Activated T-cell treated with anti-CD3 and anti-CD28 coated beads, Interleukin-2, amount 50 U/mL, for 72 hours (primary cell): ENCODE results near the gene GRB10. TPM values are rescaled to one million over a fixed set of nuclear protein-coding genes. Genes with fewer than 3 reads are reported as not detected.

Source experiments
- ATAC-seq, 2 donors: fragments of 150-1000 bp; cut with Tn5 transposase; replicated peaks in 1 of 2; 2 replicates each; pipeline ENCODE4 v1.10.0; 2021; ENCODE audit warnings: moderate library complexity in 2 of 2, mild to moderate bottlenecking in 1 of 2
- DNase-seq, 2 donors: peaks; one replicate each; pipeline ENCODE4 v3.0.0; 2021 to 2022; ENCODE audit warnings: mixed read lengths in 1 of 2
- H3K27ac Mint-ChIP-seq: one replicate; pipeline ENCODE4 v1.8.0; 2022; ENCODE audit warnings: mild to moderate bottlenecking, moderate library complexity, mixed read lengths
- H3K27me3 Mint-ChIP-seq: one replicate; pipeline ENCODE4 v1.8.0; 2022; ENCODE audit warnings: low read depth, mixed read lengths
- H3K36me3 Mint-ChIP-seq, 2 donors: one replicate each; pipeline ENCODE4 v1.8.0; 2022; ENCODE audit warnings: mixed read lengths in 2 of 2, mild to moderate bottlenecking in 1 of 2; ENCODE audit not compliant: insufficient read depth in 2 of 2
- H3K4me1 Mint-ChIP-seq: one replicate; pipeline ENCODE4 v1.8.0; 2022; ENCODE audit warnings: low read depth, mixed read lengths
- H3K4me3 Mint-ChIP-seq, 2 donors: one replicate each; pipeline ENCODE4 v1.8.0; 2022; ENCODE audit warnings: mild to moderate bottlenecking in 2 of 2, mixed read lengths in 2 of 2, moderate library complexity in 2 of 2
- H3K9me3 Mint-ChIP-seq, 2 donors: one replicate each; pipeline ENCODE4 v1.8.0; 2022; ENCODE audit warnings: mixed read lengths in 2 of 2
- total RNA-seq, 2 donors: library from RNA; stranded (reverse); gene quantifications; one replicate each; pipeline ENCODE4 v1.2.3, GENCODE V29; 2022

The GRB10 gene
- total RNA-seq, 2 donors from 2014 or later: 18.4 to 21.0 TPM

- Mint-ChIP-seq H3K36me3 (no peaks in the 10 kb centered on the region), H3K4me1 (peaks cover 11% of the 10 kb centered on the region), H3K27me3 (peaks cover 49% of the 10 kb centered on the region), H3K9me3 (peaks cover 2% of the 10 kb centered on the region in 2 donors), H3K4me3 (no peak overlapping the region), H3K27ac (no peak overlapping the region)
- DNase-seq (no peak), ATAC-seq (no peak)
Measured at GRCh38 chr7:50795253-50795652, 12.6 kb upstream of the GRB10 start.

- no peak for ATAC-seq
- no peak overlapping the region for H3K27ac Mint-ChIP-seq
- peaks cover 11% of the 10 kb centered on the region for H3K4me1 Mint-ChIP-seq
- H3K9me3 Mint-ChIP-seq: peaks cover 2% of the 10 kb centered on the region in 2 donors
- no peaks in the 10 kb centered on the region for H3K36me3 Mint-ChIP-seq
- H3K27me3 Mint-ChIP-seq: peaks cover 51% of the 10 kb centered on the region
- DNase-seq: no peak
- H3K4me3 Mint-ChIP-seq: peak overlapping the region; percentile 59 to 66
Measured at GRCh38 chr7:50793947-50794570, 11.4 kb upstream of the GRB10 start.

GRCh38 chr7:50793120-50793946 lies 10.6 kb upstream of the GRB10 start:
- no peaks in the 10 kb centered on the region for H3K36me3 Mint-ChIP-seq
- no peak overlapping the region for H3K27ac Mint-ChIP-seq
- ATAC-seq: peak; percentile 61 to 70
- peaks cover 51% of the 10 kb centered on the region for H3K27me3 Mint-ChIP-seq
- peaks cover 2% of the 10 kb centered on the region in 2 donors for H3K9me3 Mint-ChIP-seq
- H3K4me1 Mint-ChIP-seq: peaks cover 11% of the 10 kb centered on the region
- DNase-seq: peak; percentile 29 to 36
- H3K4me3 Mint-ChIP-seq: peak overlapping the region; percentile 59 to 66

GRCh38 chr7:50792342-50793119 lies 9.8 kb upstream of the GRB10 start:
- Mint-ChIP-seq H3K27me3 (peaks cover 51% of the 10 kb centered on the region), H3K4me1 (peaks cover 11% of the 10 kb centered on the region), H3K36me3 (no peaks in the 10 kb centered on the region), H3K27ac (peak overlapping the region; percentile 64), H3K9me3 (no peaks in the 10 kb centered on the region), H3K4me3 (peak overlapping the region; percentile 86 to 93)
- ATAC-seq: peak; percentile 15 to 55
- DNase-seq: peak; percentile 32 to 33

GRCh38 chr7:50791938-50792341 lies 9.2 kb upstream of the GRB10 start:
- H3K36me3 Mint-ChIP-seq: no peaks in the 10 kb centered on the region
- peak overlapping the region; percentile 64 for H3K27ac Mint-ChIP-seq

GRCh38 chr7:50791363-50791937 lies 8.8 kb upstream of the GRB10 start:
- Mint-ChIP-seq H3K36me3 (no peaks in the 10 kb centered on the region), H3K27ac (no peak overlapping the region), H3K27me3 (peaks cover 51% of the 10 kb centered on the region), H3K4me1 (peaks cover 11% of the 10 kb centered on the region), H3K9me3 (no peaks in the 10 kb centered on the region), H3K4me3 (peak overlapping the region; percentile 86 to 93)
- no peak for DNase-seq
- no peak for ATAC-seq

More at GRCh38 chr7:50791938-50792341, 9.2 kb upstream of the GRB10 start:
- H3K4me1 Mint-ChIP-seq: peaks cover 11% of the 10 kb centered on the region
- no peak for ATAC-seq
- H3K9me3 Mint-ChIP-seq: no peaks in the 10 kb centered on the region
- no peak for DNase-seq
- peaks cover 51% of the 10 kb centered on the region for H3K27me3 Mint-ChIP-seq
- H3K4me3 Mint-ChIP-seq: peak overlapping the region; percentile 86 to 93

- Mint-ChIP-seq H3K27ac (no peak overlapping the region), H3K4me1 (peaks cover 11% of the 10 kb centered on the region), H3K4me3 (no peak overlapping the region), H3K36me3 (peaks cover 0 to 2% of the 10 kb centered on the region in 2 donors), H3K27me3 (peaks cover 48% of the 10 kb centered on the region), H3K9me3 (no peaks in the 10 kb centered on the region)
- DNase-seq (no peak), ATAC-seq (no peak)
Measured at GRCh38 chr7:50790381-50790780, 7.7 kb upstream of the GRB10 start.

- Mint-ChIP-seq H3K27ac (no peak overlapping the region), H3K27me3 (peaks cover 40% of the 10 kb centered on the region)
Measured at GRCh38 chr7:50788382-50788781, 5.7 kb upstream of the GRB10 start.

GRCh38 chr7:50787825-50788224 lies 5.1 kb upstream of the GRB10 start:
- H3K36me3 Mint-ChIP-seq: peaks cover 0 to 2% of the 10 kb centered on the region in 2 donors
- peaks cover 45% of the 10 kb centered on the region for H3K27me3 Mint-ChIP-seq
- no peak for DNase-seq
- no peak for ATAC-seq
- H3K9me3 Mint-ChIP-seq: no peaks in the 10 kb centered on the region
- no peak overlapping the region for H3K27ac Mint-ChIP-seq
- peaks cover 19% of the 10 kb centered on the region for H3K4me1 Mint-ChIP-seq
- H3K4me3 Mint-ChIP-seq: no peak overlapping the region

More at GRCh38 chr7:50788382-50788781, 5.7 kb upstream of the GRB10 start:
- no peak for DNase-seq
- H3K4me3 Mint-ChIP-seq: no peak overlapping the region
- peaks cover 14% of the 10 kb centered on the region for H3K4me1 Mint-ChIP-seq
- no peak for ATAC-seq
- peaks cover 0 to 2% of the 10 kb centered on the region in 2 donors for H3K36me3 Mint-ChIP-seq
- no peaks in the 10 kb centered on the region for H3K9me3 Mint-ChIP-seq

GRCh38 chr7:50785346-50785745 lies 2.6 kb upstream of the GRB10 start:
- no peak for ATAC-seq
- Mint-ChIP-seq H3K4me3 (no peak overlapping the region), H3K27me3 (peaks cover 24% of the 10 kb centered on the region)

GRCh38 chr7:50783801-50784507 lies 1.3 kb upstream of the GRB10 start:
- H3K27me3 Mint-ChIP-seq: peaks cover 14% of the 10 kb centered on the region
- DNase-seq (no peak), ATAC-seq (no peak)
- peaks cover 0 to 2% of the 10 kb centered on the region in 2 donors for H3K36me3 Mint-ChIP-seq
- peaks cover 25% of the 10 kb centered on the region for H3K4me1 Mint-ChIP-seq
- H3K9me3 Mint-ChIP-seq: no peaks in the 10 kb centered on the region
- H3K4me3 Mint-ChIP-seq: no peak overlapping the region
- no peak overlapping the region for H3K27ac Mint-ChIP-seq

More at GRCh38 chr7:50785346-50785745, 2.6 kb upstream of the GRB10 start:
- H3K27ac Mint-ChIP-seq: no peak overlapping the region
- peaks cover 0 to 2% of the 10 kb centered on the region in 2 donors for H3K36me3 Mint-ChIP-seq
- no peak for DNase-seq
- H3K9me3 Mint-ChIP-seq: no peaks in the 10 kb centered on the region
- peaks cover 23% of the 10 kb centered on the region for H3K4me1 Mint-ChIP-seq

- Mint-ChIP-seq H3K27ac (no peak overlapping the region), H3K27me3 (peaks cover 14% of the 10 kb centered on the region), H3K36me3 (peaks cover 0 to 2% of the 10 kb centered on the region in 2 donors), H3K4me1 (peaks cover 25% of the 10 kb centered on the region), H3K9me3 (no peaks in the 10 kb centered on the region), H3K4me3 (peak overlapping the region; percentile 27 to 80)
- ATAC-seq (no peak), DNase-seq (no peak)
Measured at GRCh38 chr7:50783303-50783702, 607 bp upstream of the GRB10 start.
